CD4-positive, alpha-beta T cell treated with Interleukin-2 at 100 ng/mL for 4 hours (primary cell): Measurements from ENCODE around the gene PPP6R3.

Source experiments
- DNase-seq: peaks from one replicate; pipeline ENCODE4 v3.0.0-alpha.2; 2020; ENCODE audit warnings: low spot score

The PPP6R3 gene

DNA sequence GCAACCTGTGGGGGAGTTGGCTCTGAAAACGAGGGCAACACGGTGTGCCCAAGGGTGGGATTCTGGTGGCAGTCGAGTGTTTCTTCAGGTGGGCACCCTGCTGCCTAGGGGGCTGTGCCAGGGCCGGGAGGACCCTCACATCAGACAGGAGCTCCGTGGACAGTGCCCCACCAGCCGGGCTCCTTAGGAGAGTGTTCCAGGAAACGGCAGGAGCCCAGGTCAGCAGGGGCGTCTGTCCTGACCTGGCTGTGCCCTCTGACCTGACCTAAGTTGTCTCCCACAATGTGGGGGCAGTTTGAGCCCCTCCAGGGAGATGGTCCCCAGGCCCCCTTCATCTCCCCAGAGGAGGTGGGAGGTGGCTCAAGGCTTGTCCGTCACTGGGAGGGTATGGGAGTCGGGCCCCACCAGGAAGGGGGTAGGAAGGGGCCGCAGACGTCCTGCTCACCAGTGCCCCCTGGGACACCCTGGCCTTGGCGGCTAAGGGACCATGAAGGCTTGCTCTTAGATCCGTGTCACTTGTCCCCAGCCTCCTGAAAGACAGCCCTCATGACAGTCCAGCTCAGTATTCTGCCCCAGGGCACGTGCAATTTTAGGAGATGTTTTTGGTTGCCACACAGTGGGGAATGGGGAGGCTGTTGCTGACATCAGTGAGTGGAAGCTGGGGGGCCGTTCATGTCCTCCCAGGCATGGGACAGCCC, 191.6 kb downstream of the PPP6R3 start:
- DNase-seq, result no peak

DNA sequence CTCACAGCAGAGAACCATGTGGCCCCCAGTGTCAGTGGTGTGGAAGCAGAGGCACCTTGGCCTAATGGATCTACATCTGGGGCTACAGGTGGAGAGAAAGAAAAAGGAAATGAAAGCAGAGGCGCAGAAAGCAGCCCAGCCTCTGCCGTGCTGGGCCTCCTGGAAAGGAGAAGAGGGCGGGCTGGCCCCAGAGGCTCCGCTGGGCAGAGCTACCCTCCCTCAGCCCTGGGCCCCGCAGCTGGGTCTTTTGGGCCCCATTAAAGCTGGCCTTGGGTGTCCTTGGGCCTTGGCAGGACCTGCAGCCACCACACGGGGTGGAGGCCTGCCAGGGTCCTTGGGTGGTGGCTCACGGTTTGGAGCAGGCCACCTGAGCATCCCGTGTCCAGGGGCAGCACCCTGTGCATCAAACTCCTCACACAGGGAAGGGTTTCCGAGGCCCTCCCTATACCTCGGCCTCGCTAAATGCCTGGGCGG, 192.2 kb downstream of the PPP6R3 start:
- no peak for DNase-seq

DNA sequence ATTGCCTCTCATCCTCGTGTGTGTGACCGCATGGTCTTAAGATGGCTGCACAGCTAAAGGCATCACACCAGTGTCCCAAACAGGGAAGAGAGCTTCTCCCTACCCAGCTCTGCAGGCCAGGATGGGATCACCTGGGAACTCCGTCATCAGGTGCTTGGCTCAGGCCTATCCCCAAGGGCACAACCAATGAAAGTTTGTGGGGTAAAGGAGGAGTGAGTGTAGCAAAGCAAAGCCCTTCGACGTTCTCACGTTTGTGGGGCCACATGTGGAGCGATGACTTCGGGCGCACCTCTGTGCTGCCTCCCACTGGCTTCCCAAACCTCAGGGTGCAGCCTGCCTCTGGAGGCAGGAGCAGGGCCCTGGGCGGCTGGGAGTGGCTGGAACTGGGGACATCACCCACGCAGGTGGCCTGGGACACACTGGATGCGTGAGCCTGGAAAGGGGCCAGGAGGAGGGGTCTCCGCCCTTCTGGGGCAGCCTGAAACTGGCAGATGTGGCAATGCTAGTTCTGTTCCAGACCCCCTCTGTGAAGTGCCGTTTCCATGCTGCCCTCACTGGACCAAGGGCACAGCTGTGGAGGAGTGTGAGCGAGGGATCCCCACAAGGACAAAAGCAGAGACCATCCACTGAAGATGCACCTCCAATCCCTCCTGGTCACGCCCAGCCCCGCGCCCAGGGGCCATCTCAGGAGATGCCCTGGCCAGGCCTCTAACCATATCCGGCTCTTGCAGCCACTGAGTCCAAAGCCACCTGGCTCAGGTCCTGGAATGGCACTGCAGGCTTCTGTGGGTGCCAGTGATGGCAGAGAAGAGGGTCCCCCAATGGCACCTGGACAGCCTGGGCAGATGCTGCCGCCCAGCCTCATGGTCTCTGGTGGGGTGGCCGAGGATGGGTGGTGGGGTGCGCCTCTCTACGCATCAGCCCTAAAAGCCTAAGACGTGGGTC, 193.2 kb downstream of the PPP6R3 start:
- no peak for DNase-seq

DNA sequence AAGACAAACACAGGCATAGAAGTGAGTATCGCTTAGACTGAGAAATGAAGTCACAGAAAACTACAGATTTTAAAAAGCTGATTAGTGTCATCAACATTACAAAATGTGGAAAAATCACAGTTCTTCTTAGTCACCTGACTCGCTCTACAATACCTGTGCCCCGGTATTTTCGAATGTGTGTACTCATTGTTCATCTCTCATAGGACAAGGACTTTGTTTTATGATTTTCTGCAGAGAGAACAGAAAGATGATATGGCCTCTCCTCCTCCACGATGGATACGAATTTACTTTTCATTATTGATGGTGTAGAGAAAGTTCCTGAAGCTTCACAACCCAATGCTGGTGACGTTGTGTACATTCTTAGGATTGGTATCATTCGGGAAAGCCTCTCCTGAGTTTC, 194.4 kb downstream of the PPP6R3 start:
- DNase-seq, result no peak

DNA sequence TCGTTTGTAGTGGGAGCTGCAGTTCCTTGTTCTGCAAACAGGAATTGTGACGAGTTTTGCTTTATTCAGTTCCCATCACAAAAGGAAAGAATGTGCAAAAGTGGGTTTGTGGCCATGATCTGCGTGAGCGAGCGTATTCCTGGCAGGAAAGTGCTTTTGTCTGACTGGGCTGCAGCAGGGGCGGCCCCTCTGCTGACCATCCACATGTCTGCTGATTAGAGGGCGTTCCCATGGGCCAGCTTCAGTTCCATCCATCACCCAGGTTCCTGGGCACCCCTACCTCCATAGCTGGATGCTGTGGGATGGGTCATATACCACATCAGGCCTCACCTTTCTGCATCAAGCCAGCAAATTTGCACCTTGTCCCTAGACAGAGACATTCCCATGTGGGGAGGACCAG, 194.9 kb downstream of the PPP6R3 start:
- no peak for DNase-seq

DNA sequence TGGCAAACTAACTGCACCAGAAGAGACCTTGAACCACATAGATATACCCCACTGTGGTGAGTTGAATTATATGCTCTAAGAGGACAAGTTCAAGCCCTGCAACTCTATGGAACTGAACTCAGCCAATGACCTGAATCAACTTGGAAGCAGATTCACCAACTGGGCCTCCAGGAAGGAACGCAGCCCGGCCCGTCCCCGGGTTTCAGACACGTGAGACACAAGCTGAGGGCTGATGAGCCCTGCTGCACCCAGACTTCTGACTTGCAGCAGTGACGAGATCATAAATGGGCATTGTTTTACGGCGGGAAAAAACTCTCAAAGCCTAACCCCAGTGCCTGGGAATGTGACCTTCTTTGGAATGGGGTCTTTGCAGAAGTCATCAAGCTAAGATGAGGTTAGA, 195.3 kb downstream of the PPP6R3 start:
- no peak for DNase-seq

DNA sequence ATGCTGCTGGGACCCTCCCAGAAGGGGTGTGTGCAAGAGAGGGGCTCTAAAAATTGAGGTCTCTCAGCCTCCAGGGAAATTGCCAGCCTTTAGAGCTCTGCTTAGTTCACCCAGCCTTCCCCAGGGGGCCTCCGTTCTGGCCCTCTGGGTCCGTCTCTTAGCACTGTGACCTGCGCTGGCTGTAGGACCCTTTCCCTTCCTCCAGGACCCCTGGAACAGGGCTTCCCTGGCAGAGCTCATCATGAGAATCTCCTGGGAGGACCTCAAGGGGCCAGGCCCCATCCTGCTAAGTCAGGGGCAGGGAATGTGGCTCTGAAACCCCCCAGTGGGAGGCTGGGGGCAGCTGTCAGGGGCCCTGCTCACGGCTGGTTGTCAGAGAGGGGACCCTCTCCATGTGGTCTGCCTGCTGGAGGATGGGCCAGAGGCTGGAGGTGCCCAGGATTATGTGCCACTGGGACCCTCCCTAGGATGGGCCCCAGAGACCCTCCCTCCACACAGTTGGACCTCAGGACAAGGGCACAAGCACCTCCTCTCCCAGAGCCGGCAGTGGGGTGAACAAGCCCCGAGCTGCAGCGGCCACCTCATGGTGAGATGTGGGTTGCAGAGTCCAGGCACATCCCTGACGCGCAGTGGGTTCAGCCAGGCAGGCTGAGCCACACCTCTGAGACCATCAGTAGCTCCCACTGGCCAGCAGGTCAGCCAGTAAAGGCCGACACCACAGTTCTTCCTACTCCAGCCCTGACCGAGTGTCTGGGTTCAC, 196.6 kb downstream of the PPP6R3 start:
- no peak for DNase-seq

DNA sequence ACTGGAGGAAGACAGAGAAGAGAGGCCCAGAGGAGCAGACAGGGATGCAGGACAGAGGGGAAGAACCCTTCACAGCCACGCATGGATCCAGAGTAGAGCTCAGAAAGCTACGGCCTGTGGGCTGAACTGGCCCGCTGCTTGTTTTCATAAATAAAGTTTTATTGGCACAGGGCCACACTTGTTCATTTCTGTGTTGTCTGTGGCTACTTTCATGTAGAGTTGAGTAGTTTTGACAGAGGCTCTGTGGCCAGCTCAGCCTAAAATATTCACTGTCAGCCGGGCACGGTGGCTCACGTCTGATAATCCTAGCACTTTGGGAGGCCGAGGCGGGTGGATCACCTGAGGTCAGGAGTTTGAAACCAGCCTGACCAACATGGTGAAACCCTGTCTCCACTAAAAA, 197.5 kb downstream of the PPP6R3 start:
- no peak for DNase-seq

DNA sequence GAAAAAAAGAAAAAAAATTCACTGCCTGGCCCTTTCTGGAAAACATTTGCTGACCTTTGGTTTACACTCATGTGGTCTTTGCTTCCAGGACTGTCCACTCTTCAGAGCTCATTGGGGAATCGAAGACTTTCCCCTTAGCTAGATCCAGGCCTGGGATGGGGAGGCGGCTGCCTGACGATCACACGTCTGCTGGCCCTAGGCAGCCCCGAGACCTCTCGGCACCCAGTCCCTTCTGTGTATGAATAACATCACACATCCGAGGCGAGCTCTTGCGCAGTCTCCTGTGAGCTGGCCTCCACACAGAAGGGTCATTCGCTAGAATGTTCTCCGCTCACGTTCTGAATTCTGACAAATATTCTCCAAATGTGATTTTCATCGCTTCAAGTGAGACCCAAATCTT, 198.1 kb downstream of the PPP6R3 start:
- no peak for DNase-seq

DNA sequence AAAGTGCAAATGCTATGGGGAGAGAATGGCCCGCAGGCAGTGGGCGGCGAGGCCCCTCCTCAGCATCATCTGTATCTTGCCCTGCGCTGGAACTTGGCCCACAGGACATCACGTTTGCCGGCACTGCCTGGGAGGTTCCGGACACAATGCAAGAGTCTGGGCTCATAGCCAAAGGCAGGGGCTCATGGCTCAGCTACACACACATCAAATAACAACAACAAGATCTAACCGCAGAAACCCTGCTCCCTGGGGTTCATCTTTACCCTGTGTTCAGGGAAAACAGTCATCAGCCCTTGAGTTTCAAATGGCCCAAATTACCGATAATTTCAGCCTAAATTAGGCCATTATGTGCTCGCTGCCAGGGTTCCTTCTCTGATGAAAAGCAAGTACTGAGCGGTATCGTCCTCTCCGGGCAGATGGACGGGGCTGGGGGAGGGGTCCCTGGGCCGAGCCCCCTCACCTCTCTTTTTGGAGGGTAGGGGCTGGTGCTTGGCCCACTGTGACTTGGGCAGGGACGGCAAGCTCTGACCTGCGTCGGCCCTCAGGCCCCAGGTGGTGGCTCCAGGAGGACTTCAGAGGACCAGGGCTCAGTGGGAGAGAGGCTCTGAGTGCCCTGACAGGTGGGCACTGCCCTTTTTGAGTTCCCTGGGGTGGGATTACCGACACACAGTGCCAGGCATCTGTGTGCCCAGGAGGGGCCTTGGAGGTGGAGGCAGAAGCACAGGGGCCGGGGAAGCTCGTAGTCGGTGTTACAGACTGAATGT, 198.8 kb downstream of the PPP6R3 start:
- DNase-seq, result no peak

DNA sequence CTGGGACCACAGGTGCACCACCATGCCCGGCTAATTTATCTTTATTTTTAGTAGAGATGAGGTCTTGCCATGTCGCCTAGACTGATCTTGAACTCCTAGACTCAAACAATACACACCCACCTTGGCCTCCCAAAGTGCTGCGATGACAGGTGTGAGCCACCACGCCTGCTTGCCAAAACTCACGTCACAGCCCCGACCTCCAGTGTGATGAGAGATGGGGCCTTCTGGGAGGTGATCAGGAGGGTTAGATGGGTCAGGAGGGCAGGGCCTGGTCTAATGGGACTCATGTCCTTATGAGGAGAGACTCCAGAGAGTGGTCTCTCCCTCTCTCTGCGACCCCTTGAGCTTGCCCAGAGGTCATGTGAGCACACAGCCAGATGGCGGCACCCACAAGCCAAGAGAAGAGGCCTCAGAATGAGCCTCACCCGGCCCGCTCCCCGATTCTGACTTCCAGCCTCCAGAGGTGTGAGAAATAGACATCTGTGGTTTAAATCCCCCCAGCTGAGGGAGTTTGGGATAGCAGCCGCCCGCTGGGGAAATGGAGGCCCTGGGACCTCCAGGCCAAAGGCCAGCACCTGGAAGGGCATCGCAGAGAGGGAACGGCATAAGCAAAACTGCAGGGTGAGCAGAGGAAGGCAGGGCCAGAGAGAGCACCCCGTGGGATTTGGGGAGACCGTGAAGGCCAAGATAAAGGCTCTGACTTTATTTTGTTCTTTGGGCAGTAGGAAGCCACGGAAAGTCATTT, 199.7 kb downstream of the PPP6R3 start:
- no peak for DNase-seq

DNA sequence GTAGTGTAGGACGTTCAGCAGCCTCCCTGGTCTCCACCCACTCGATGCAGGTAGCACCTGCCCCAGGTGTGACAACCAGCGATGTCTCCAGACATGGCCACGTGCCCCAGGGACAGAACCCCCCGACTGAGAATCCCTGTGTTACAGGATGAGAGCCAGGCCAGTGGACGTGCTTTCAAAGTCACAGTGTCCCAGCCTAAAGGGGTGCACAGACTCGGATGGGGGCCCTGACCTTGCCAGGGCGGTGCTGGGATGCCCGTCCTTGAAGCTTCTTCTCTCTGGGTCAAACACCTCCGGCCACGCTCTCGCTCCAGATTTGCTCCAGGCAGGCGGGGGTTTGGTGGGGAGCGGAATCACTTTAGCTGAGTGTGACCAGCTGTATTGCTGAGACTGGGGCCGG, 200.5 kb downstream of the PPP6R3 start:
- no peak for DNase-seq

DNA sequence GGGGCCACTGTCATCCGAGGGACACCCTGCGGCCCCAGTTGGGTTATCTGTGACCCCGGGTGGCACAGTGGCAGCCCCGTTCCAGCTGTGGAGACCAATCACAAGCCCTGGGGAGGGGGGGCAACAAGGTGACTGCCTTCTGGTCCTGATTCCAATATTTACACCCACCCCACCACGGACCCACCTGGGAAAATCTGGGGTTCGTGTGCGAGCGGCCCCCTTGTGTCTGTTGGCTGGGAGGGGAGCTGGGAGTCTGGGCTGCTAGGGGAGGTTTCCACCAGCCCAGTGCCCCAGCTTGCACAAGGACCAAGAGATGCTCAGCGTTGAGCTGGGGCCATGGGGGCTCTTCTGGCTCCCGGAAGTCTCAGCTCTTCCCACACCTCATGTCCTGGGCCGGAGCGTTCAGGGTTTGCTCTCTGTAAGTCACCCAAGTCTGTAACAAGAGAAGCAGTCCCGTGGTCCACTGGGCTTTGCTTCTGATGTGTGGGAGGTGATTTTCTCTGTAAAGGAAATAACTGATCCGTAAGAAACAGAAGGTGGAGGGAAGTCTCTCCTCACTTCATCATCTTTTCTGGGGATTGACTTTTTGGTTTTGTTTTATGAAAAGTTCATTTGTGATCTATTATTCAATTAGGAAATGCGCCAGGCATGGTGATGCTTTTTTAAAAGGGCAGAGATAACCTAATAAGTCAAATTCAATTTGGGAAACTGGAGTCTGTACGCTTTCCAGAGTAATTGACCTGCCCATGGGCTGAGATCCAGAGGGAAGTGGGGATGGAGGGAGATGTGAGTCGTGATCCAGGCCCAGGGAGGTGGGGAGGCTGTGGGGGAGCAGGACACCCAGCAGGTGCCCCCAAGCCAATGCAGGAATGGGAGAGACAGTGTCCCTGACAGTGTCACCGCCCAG, 201.4 kb downstream of the PPP6R3 start:
- no peak for DNase-seq

DNA sequence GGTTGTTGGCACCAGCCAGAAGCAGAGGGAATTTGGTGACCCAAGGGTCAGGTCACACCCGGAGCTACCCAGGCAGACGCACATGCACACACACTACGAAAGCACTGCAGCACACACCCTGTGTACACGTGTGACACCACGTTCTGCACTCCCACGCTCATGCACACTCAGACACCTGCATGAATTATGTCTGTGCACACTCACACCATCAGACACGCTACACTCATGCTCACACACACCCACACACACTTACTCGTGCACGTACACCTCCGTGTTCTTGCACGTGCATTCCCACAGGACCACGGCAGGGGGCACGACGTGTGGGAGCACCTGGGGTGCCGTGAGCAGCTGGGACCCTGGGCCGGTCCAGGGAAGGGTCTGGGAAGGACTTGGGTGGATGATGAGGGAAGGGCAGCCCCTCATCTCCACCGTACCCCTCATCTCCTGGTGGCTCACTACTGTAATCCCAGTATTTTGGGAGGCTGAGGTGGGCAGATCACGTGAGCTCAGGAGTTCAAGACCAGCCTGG, 203.0 kb downstream of the PPP6R3 start:
- no peak for DNase-seq

DNA sequence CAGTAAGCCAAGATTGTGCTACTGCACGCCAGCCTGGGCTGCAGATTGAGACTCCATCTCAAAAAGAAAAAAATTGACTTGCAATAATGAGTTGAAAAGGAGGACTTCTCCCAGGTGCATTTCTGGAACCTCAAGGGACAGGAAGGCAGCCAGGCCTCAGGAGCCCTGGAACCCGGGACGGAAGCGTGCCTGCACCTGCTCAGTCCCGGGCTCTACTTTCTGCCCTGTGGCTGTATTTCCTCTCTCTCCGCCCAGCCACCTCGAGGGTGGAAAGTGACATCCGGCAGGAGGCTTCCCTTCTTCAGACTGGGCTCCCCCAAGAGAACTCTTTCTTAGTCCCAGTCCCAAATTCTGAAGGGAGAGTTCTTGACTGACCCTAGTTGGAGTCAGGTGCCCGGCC, 203.6 kb downstream of the PPP6R3 start:
- no peak for DNase-seq

DNA sequence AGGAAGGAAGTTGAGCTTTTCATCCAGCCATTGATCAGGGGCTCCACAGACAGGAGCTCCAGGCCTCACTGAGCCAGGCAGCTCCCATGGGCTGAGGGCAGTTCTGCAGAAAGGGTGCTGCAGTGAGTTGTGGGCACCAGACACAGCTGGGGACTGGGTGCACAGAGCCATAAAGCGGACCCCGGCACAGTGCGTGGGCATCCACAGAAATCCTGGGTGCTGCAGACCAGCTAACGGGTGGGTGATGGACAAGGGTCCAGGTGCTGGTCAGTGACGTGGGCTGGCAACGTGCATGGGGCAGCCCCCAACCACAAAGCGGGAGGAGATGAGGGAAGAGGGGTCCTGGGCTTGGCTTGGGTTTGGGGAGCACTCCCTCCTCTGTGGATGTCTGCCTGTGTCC, 204.4 kb downstream of the PPP6R3 start:
- no peak for DNase-seq
